NT2/D1 (cell line): ENCODE measurements around the gene AKAP9.

ENCODE experiments used
- SUZ12 ChIP-seq: IDR thresholded peaks from 2 replicates; pipeline ENCODE4 v1.6.1; 2011; ENCODE audit not compliant: insufficient read length, insufficient read depth; ENCODE audit errors: extremely low read depth
- YY1 ChIP-seq: IDR thresholded peaks from 2 replicates; pipeline ENCODE4 v1.6.1; 2011; ENCODE audit not compliant: insufficient read length, insufficient read depth

GRCh38 chr7:91911121-91911520, 29.5 kb upstream of the AKAP9 start:
- TF ChIP-seq YY1 (no peak), SUZ12 (no peak)
